ENCODE results near the gene RNF167.

Gene RNF167

GRCh38 chr17:4958102-4958501 is 18.0 kb downstream of the RNF167 start:
- no peak for DNase-seq

- DNase-seq: no peak
Observed at GRCh38 chr17:4959261-4959965, 19.3 kb downstream of the RNF167 start.

- DNase-seq: no peak
Observed at GRCh38 chr17:4960279-4960922, 20.3 kb downstream of the RNF167 start.

GRCh38 chr17:4965311-4965986 is 25.4 kb downstream of the RNF167 start:
- no peak for DNase-seq

GRCh38 chr17:4966844-4967538 is 26.9 kb downstream of the RNF167 start:
- DNase-seq: peak; percentile 79 to 84

GRCh38 chr17:4967539-4968485 is 27.7 kb downstream of the RNF167 start, which contains the start of gene SPAG7:
Gene SPAG7 (minus strand): TSS chr17:4967817. CDS start chr17:4967804, 13 bp downstream.
- peak; percentile 90 to 92 for DNase-seq

GRCh38 chr17:4968486-4969046 is 28.5 kb downstream of the RNF167 start:
- no peak for DNase-seq

- peak; percentile 46 to 52 for DNase-seq
Observed at GRCh38 chr17:4969047-4969550, 29.0 kb downstream of the RNF167 start.

GRCh38 chr17:4969551-4970173 is 29.6 kb downstream of the RNF167 start:
- peak in 1 of 2 donors; percentile 36 for DNase-seq

- DNase-seq: no peak
Observed at GRCh38 chr17:4970273-4970672, 30.2 kb downstream of the RNF167 start.

- DNase-seq: no peak
Observed at GRCh38 chr17:4971826-4972225, 31.8 kb downstream of the RNF167 start.

- no peak for DNase-seq
Observed at GRCh38 chr17:4972322-4972721, 32.3 kb downstream of the RNF167 start.

- DNase-seq: no peak
Observed at GRCh38 chr17:4972752-4973151, 32.7 kb downstream of the RNF167 start.

- no peak for DNase-seq
Observed at GRCh38 chr17:4973256-4974114, 33.4 kb downstream of the RNF167 start.

GRCh38 chr17:4974115-4974670 is 34.1 kb downstream of the RNF167 start:
- DNase-seq: no peak

GRCh38 chr17:4978726-4979125 is 38.7 kb downstream of the RNF167 start:
- DNase-seq: no peak

- peak; percentile 52 to 53 for DNase-seq
Observed at GRCh38 chr17:4980644-4981216, 40.7 kb downstream of the RNF167 start.

GRCh38 chr17:4982305-4982704 is 42.2 kb downstream of the RNF167 start:
- DNase-seq: no peak

- no peak for DNase-seq
Observed at GRCh38 chr17:4986403-4986802, 46.3 kb downstream of the RNF167 start.
